Stimulated activated CD4-positive, alpha-beta T cell treated with anti-CD3 and anti-CD28 coated beads, Interleukin-4, amount 100 ng/mL, for 1 hour (primary cell): ENCODE measurements around the gene SLC2A13.

Experiments used
- DNase-seq: peaks from one replicate; pipeline ENCODE4 v3.0.0-alpha.2; 2020

SLC2A13 gene

DNA sequence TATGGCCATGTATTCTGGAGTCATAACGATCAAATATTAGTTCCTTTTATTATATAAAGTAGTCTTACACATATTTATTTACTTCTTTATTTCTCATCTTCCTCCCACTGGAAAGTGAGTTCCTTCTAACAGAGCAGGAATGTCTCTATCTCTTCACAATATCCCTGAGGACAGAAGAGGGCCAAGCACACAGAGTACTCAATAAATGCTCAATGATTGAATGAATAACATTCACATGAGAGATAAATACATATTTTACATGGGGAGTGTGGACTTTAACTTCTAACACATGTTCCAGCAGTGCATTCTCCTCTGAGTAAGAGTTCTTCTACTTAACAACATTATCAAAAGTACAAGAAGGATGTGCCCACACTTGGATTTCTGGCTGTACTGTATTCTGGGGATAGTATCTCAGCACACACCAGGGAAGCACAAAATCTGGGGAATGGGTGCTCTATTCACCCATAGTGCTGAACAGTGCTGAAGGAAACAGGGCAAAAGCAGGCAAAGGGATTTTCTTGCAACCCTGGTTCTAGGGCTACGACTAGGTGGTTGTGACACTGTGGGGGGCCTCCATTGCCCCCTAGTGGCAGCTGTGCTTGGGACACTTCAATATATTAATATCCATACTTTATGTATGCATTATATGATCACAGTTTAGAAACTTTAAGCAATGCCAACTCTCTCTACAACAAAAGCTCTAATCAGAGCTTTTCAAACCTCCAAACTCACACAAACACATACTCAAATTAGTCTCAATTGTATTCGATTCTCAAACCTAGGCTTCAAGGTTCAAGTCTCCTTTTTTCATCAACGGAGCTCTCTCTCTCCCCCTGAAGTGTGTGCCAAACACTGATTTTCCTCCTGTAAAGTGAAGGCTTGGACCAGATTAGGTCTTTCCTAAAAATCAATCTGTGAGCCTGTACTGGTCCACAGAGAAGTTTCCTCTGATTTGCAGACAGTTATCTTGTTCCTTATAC lies 115.5 kb downstream of the SLC2A13 start:
- peak; percentile 63 for DNase-seq

DNA sequence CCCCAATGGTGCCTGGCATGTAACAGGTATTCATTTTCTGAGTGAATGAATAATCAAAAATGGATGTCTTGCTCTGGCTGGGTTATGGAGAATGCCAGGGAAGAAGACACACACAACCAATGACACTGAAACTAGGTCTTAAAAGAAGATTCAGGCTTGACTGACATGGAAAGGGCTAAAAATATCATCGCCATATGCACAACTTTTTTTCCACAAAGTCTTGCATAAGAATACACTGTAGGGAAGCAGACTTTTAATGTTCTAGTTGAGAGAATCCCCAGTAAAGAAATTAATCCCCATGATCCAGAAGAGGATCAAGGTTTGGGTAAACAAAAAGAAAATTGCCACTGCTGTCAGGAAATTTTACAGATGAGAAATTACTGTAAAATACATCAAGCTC lies 116.4 kb downstream of the SLC2A13 start:
- DNase-seq = no peak

DNA sequence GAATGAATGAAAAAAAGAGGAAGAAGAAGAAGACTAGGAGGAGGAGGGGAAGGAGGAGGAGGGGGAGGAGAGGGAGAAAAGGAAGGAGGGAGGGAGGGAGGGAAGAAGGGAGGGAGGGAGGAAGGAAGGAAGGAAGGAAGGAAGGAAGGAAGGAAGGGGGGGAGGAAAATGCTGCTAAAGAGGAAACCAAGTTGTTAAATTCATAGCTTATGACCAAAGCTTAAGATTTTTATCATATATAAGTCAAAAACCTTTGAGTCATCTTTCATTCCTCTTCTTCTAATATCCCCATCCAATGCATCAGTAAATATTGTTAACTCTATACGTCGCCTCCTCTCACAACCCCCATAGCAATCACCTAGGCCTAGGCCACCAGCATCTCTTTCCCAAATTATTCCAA lies 117.3 kb downstream of the SLC2A13 start:
- no peak for DNase-seq

DNA sequence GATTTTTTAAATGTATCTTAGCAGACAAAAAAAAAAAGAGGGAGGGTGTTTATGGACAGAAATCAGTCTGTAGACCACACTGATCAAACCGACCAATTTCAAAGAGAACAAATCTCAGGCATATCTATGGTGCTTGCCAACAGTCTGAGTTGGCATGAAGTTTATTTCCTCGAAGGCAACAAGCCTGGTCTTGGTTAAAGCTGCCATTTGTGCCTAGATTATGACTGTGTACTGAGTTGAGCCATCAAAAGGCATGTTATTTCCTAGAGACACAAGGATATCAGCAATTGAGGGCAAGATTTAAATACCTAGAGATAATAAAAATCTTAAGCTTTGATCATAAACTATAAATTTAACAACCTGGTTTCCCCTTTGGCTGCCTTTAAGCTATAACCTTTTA lies 119.2 kb downstream of the SLC2A13 start:
- DNase-seq = no peak

DNA sequence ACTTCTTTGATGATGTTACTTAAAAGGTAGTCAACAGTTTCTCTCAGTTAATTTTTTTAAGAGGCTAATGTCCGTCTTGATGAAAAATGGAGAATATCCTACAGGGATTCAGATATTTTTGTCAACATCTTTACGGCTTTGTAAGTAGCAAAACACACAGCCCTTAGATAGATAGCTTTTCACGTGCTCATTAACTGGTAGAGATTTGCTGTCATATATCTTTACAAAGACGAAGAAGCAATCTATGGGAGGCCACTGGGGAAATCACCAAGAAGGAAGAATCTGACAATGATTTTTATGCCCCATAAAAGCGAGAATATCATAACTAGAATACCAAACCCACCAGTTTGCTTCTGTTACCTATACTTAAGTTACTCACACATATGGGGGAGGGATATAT lies 121.2 kb downstream of the SLC2A13 start:
- DNase-seq = no peak

DNA sequence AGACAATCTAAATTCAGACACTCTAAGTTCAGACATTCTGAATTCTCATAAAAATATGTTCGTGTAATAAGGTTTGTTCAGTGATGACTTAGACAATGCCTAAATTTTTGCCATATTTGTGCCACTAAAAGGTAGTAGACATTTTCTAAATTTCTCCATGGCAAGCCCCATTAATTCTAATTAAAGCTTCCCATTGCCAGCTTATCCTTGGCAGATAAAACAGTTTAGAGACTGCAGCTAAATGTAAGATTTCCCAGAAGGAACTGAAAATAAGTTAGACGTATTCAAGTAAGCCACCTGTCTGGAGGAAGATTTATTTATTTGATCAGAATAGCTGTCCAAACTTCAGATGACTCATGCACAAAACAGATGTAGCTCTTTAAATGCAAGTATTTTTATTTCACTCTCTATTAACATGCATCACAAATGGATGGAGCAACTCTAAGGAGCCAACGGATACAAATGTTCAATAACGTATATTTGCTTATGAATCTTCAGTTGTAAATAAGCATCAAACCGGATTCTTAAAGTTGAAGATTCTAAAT lies 130.4 kb downstream of the SLC2A13 start:
- no peak for DNase-seq

DNA sequence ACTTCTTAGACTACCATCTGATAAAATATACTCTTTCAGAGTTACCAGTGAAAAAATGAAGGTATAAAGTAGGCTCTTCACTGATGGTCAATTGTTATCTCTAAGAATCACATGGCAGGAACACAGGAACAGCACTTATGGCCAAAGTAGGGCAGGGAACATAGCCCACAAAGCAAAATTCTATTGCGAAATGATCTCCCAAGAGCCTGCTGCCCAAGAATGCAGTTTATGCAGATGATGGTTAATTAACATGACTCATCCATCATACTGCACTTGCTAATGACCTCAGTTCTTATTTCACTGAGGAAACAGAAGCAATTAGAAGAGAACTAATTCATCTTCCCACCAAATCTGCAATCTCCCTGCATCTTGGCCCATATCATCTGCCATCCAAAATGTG lies 133.8 kb downstream of the SLC2A13 start:
- DNase-seq = no peak

DNA sequence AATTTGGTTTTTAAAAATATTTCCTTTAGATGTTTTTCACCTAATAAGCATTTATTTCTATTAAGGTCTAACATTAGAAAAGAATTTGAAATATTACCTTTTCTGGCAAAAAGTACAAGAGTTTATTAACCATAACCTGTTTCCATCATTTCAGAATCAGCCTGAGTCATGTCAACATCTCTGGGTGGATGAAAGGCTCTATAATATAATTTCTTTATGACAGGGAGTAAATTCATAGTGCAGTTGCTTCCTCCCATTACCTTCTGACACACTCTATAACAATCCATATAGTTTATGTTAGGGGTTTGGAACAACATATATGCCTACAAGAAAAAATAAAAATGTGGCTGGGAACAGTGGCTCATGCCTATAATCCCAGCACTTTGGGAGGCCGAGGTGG lies 134.5 kb downstream of the SLC2A13 start:
- no peak for DNase-seq

DNA sequence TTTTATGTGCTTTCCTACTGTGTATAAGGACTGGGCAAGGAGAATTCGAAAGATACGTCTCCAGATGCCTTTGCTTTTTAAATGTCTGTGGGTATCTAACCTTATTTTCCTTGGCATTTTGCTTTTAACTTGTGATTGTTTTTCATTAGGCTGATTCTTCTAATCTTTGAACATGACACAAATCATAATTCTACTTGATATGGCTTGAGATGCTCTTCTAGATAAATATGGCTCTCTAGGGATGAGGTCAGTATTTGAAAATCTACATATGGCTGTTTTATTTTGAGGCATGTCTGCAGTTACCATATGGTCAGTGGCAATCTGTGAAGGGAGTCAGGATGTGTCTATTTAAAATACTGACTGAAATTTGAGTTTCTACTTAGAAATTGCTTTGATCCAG lies 139.2 kb downstream of the SLC2A13 start:
- no peak for DNase-seq

DNA sequence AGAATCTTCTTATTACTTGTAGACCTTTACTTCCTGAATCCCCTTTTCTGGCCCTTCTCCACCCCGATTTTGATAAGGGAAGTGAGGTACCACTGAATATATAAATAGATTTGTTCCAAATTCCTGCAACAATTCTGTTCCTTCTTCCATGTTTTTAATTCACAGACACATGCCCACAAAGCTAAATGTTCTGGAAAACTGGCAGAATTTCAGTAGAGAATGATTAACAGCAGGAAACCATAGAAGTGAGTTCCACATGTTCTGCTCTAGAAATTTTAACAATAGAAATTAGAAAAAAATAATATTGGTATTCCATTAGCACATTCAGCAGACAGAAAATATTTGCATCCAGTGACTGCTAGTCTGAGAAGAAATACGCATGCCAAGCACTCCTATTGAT lies 139.6 kb downstream of the SLC2A13 start:
- DNase-seq = no peak

DNA sequence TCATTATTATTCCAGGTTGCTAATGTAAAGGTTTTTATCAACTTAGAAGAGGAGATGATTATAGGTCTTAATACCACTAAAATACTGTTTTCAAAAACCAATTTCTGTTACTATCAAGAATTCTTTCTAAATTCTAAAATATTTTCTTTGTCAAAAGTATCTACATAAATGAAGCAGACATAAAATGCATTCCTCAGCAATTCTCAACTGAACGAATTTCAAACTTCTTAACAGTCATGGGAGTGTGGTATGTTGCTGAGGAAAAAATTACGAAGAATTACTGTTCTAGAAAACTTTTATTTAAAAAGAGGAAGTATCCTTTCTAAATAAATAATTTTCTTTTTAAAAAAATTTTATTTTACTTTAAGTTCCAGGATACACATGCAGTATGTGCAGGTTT lies 146.4 kb downstream of the SLC2A13 start:
- DNase-seq = no peak

DNA sequence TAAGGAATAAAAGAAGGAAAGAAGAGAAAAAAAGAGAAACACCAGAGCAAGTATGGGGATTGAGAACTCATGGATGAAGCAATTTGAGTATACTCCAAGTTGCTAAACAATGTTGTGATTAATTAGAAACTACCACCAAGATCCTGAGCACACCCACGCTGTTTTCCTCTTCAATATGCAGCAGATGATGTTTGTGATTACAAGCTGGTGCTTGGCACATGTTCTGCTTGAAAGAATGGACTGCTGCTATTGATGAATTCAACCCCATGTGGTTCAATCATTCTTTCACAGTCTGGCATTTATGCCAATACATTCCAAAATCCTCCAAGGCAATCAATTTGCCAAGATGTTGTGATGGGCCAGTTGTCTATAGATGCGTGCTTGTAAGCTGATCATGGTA lies 146.8 kb downstream of the SLC2A13 start:
- no peak for DNase-seq

DNA sequence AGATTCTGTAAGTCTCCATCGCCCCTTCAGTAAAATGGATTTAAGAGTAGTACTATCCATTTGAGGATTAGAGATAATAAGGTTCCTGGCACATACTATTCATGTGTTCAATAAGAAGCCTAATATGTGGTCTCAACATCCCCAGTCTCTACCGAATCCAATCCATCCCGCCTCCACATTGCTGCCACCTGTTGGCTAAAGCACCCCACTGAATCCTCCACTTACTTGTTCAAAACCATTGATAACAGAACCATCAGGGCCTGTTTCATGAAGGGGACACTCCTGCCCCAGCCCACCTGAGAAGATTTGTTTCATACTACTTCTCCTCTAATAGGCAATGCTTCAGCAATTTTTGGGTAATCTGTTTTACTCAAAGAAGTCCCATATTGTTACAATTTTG lies 147.5 kb downstream of the SLC2A13 start:
- DNase-seq = no peak

DNA sequence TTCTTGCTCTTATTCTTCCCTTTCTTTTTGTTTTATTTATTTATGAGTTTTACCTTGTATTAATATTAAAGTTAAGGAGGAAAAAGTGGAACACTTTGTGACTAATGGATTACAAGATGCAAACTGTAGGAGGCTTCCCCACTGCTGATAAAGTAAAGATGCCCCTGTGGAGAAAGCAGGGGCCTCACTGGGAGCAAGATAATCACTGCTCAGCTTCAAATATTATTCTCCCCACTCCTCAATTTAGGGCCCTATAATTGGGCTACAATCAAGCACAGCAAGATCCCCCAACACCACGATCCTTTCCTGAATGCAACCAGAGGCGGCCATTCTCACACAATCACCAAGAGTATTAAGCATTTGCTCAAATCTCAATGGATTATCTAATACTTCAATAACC lies 149.2 kb downstream of the SLC2A13 start:
- no peak for DNase-seq

DNA sequence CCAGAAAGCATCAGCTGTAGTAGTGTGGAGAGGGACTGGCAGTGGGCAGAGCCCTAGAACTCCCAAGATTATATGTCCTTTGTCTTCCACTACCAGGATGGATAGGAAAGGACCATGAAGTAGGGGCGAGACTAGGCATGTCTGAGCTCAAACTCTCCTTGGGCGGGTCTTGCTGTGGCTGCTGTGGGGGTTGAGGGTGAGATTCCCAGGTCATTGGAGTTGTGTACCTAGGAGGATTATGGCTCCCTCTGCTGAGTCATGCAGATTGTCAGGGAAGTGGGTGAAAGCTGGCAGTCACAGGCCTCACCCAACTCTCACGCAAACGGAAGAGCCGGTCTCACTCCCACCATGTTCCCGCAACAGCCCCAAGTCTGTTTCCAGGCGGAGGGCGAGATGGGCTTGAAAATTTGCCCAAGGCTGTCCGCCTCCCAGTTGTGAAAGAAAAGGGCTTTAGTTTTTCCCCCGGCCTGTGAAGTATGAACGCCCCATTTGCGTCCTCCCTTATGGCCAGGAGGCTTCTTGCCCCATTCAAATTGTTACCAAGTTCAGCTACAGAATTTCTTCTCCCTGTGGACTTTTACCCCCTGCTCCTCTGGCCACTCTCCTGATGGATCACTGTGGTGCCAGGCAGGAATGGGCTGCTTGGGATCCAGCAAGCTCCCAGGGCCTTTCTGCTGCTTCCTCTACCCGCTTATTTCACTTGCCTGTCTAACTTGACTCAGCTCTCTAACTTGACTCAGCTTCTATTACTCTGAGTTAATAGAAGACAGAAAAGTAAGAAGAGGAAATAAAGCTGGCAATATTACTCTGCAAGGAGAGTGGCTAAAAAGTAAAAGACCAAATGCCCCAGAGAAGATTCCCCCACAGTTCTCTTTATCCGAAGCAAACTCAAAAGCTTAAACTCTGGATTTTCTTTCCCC lies 159.3 kb downstream of the SLC2A13 start:
- DNase-seq = no peak

DNA sequence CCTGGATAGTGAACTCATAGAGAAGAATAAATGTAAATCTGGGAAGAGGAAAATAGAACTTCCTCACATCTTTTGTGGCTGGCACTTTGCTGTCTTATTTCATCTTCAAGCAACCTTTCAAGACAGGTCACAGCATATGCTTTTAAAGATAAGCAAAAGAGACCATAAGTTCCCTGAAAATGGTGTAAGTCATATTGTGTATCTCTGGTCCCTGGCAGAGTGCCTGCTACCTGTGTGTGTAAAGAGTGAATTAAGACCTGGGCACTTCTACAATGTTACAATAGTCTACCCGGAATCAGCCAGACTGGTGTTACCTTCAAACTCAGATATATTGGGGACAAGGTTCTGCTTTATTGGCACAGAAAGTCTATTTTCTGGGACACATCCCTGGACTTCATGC lies 168.8 kb downstream of the SLC2A13 start:
- DNase-seq = no peak

DNA sequence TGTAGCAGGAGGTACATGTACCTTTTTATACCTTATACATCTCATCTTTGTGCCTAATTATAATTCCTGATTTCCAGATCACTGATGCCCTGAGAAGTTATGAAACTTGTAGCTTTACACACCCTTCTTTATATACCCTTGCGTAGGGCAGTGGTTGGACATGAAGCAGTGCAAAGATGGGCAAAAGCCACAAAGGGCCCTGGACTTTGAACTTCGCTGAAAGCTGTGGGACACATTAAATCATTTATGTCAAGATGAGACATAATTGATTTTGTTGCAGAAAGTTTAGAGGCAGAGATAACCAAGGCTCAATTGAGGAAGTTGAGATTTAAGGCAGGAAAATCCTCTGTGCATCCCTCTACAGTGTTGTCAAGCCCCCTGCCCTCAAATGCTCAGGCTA lies 170.0 kb downstream of the SLC2A13 start:
- no peak for DNase-seq

DNA sequence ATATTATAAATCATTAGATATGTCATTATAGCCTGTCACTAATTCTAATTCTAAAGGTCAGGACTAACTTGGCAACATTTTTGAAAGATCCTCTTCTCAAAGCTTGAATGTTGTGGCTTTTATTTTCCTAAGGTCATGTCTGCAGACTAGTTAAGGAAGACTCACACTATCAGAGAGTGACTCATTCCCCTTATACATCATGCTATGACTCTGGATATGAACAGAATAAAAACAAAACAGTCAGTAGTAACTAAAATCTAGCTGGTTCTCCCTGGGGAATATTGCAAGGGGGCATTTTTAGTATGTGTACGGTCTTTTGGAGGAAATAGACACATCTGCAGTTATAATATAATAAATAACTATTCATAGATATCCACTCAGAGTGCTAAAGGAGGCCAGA lies 170.6 kb downstream of the SLC2A13 start:
- DNase-seq = no peak

DNA sequence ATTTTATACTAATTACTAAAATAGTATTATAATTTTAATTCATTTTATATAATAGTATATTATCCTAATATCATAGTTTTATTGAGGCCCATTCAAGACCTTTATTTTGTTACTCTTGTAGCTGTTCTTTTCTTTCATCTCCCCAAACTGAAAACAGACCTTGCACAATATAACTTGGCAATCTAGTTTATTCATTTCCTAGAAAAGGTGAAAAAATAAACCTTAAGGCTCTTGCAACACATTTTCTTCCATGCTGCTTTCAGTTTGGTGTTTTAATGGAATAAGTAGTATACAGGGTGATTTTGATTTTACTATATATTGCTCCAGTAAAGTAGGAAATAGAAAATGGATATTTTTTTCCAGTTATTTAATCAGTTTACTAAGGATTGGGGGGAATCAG lies 174.0 kb downstream of the SLC2A13 start:
- no peak for DNase-seq

DNA sequence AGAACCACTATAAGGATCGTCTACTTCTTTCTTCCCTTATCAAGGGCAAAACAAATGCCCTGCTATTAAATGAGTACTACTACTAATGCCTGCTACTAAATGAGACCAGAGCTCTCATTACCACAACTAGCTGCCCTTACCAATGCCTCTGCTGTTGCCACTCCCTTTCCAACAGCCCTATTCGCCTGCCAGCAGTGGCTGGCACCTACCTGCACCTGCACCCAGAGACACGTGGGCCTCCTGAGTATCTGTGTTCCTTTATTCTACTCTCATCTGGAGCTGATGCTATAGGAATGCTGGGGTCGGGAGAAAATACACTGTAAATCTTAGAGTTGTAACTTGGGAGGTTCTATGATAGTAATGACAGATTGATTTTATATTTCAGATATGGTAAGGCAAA lies 174.7 kb downstream of the SLC2A13 start:
- DNase-seq = no peak

DNA sequence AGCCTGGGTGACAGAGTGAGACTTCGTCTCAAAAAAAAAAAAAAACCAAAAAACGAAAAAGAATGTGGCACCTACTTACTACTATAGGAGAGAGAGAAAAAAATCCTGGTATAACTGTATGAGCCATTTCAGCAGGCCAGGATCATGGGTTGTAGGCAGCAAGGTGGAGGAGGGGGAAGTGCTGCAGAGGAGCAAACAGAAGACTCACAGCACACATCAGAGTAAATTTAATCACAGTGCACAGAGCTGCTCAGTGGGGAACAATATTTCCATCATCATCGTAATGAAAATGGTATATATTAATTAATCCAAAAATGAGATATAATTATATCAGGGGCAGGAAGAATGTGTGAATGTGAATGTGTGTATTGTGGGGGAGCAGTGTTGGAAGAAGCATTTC lies 175.8 kb downstream of the SLC2A13 start:
- no peak for DNase-seq

DNA sequence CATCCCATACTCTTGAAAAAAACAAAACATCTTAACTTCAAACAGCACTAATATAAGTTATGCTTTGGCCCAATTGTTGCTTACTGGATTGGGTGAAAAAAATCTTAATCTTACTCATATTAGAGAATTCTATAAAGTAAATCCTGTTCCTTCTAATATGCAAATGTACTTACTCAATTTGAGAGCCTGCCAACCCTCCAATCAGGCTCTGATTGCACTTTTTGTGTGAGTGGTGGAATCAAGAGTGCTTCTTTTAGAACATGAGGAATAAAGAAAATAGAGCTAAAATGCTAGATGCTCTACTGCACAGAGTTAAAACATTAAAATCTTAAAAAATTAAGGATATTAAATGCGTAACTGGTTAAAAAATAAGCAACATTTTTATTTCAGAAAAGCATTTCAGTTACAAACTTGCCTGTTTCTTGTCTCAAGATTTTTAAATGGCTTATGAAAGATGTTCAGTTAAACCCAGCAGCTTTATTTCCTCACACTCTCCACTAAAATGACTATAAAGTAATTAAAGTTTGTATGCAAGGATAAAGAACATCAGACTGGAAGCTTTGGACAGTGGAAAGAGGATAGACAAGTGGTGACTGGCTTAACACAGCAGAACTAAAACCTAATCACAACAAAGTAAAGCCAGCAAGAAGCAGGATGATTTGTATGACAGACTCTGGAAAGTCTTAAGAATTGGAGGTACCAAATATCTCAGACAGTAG lies 177.5 kb downstream of the SLC2A13 start:
- no peak for DNase-seq

DNA sequence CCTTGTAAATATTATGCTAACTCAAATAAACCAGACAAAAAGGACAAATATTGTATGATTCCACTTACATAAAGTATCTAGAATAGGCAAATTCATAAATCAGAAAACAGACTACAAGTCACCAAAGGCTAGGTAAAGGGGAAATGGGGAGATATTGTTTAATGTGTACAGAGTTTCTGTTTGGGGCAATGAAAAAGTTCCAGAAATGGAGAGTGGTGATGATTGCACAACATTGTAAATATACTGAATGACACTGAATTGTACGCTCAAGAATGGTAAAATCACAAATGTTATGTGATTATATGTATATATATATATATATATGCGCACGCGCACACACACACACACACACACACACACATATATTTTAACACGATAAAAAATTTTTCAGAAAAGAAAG lies 182.5 kb downstream of the SLC2A13 start:
- DNase-seq = no peak
